PFSK-1 (cell line): ENCODE data around the gene USP28.

Experiments
- FOXP2 ChIP-seq: optimal IDR thresholded peaks from 2 replicates; pipeline ENCODE3; 2011; ENCODE audit warnings: borderline replicate concordance, control low read depth, inconsistent platforms; ENCODE audit not compliant: insufficient read depth; ENCODE audit errors: extremely low read length, extremely low read depth
- POLR2AphosphoS5 ChIP-seq: IDR thresholded peaks from 2 replicates; pipeline ENCODE4 v1.6.1; 2012; ENCODE audit warnings: low read depth, mild to moderate bottlenecking, control low read depth, low read length, moderate library complexity
- REST ChIP-seq, 2 experiments: IDR thresholded peaks; 2 replicates each; pipeline versions ENCODE4 v1.6.1 to v1.8.0; 2011 to 2012; ENCODE audit warnings: low read depth in 2 of 2, low read length in 2 of 2, control low read depth in 1 of 2, inconsistent platforms in 1 of 2, mild to moderate bottlenecking in 1 of 2, moderate library complexity in 1 of 2; ENCODE audit not compliant: insufficient read depth in 1 of 2
- SIN3A ChIP-seq: IDR thresholded peaks from 2 replicates; pipeline ENCODE4 v1.6.1; 2012; ENCODE audit warnings: mild to moderate bottlenecking, low read length, moderate library complexity, borderline replicate concordance; ENCODE audit not compliant: insufficient read depth
- TAF1 ChIP-seq: IDR thresholded peaks from 2 replicates; pipeline ENCODE4 v1.6.1; 2012; ENCODE audit warnings: low read length, control low read depth, borderline replicate concordance; ENCODE audit not compliant: insufficient read depth

USP28 gene

GRCh38 chr11:113907152-113907551 lies 31.8 kb upstream of the USP28 start:
- no peak for TF ChIP-seq FOXP2
- no peak for TF ChIP-seq POLR2AphosphoS5
- TF ChIP-seq SIN3A = no peak
- TF ChIP-seq TAF1 = no peak
- TF ChIP-seq REST (IDR thresholded peaks at IDR 0.05; ENCODE audit: insufficient read depth in 1 of 2, low read depth in 2 of 2, low read length in 2 of 2) = no peak

GRCh38 chr11:113906516-113906915 lies 31.1 kb upstream of the USP28 start:
- no peak for TF ChIP-seq TAF1
- TF ChIP-seq POLR2AphosphoS5 = no peak
- TF ChIP-seq FOXP2 = no peak
- TF ChIP-seq SIN3A = no peak
- TF ChIP-seq REST (IDR thresholded peaks at IDR 0.05; ENCODE audit: insufficient read depth in 1 of 2, low read depth in 2 of 2, low read length in 2 of 2) = no peak

- TF ChIP-seq POLR2AphosphoS5 (no peak), REST (IDR thresholded peaks at IDR 0.05; ENCODE audit: insufficient read depth in 1 of 2, low read depth in 2 of 2, low read length in 2 of 2) (no peak), FOXP2 (no peak), TAF1 (no peak)
These were observed 30.7 kb upstream of the USP28 start for GRCh38 chr11:113906038-113906437.

GRCh38 chr11:113904379-113905101 lies 29.2 kb upstream of the USP28 start, which contains the start of gene HTR3B:
TSS of gene HTR3B (plus strand) at chr11:113904796. CDS start at chr11:113904934, 138 bp downstream.
- TF ChIP-seq TAF1 (no peak), POLR2AphosphoS5 (no peak), FOXP2 (no peak), SIN3A (no peak), REST (IDR thresholded peaks at IDR 0.05; ENCODE audit: insufficient read depth in 1 of 2, low read depth in 2 of 2, low read length in 2 of 2) (no peak)

- TF ChIP-seq FOXP2 (no peak), POLR2AphosphoS5 (no peak), SIN3A (no peak), REST (IDR thresholded peaks at IDR 0.05; ENCODE audit: insufficient read depth in 1 of 2, low read depth in 2 of 2, low read length in 2 of 2) (no peak), TAF1 (no peak)
These were observed 25.8 kb upstream of the USP28 start for GRCh38 chr11:113901141-113901540.
